A549 (cell line): ENCODE measurements around the gene PLPP3. TPM values are rescaled to one million over a fixed set of nuclear protein-coding genes. Genes with fewer than 3 reads are reported as not detected.
A peak's percentile ranks its signal among the peaks of the same experiment; 100 is the strongest.

Source experiments
- ATAC-seq, 2 experiments: fragments of 200-7000 bp in 1 of 2; fragments of >200 bp in 1 of 2; cut with Nextera tagmentation in 1 of 2; cut with Tn5 transposase in 1 of 2; 3 replicates each; pipeline versions ENCODE4 v1.8.0 to v1.9.1; 2018 to 2020; ENCODE audit warnings: mild to moderate bottlenecking in 1 of 2, moderate library complexity in 1 of 2
- CTCF ChIA-PET: fragments of 300-600 bp; sonication (Branson Sonifier 250); formaldehyde crosslinking; extraction: SDS; loops from one replicate; lab custom pipeline; 2021; ENCODE audit warnings: antibody characterized with exemption, inconsistent platforms; lab: Yijun Ruan, JAX
- POLR2A ChIA-PET: fragments of 350-600 bp; formaldehyde crosslinking; extraction: SDS; loops from one replicate; lab custom pipeline; 2021; ENCODE audit warnings: antibody characterized with exemption, inconsistent platforms; lab: Yijun Ruan, JAX
- DNase-seq, 2 experiments: peaks; one replicate each; pipeline versions ENCODE4 v3.0.0 to v3.0.0-alpha.2; 2011 to 2016; ENCODE audit warnings: low read depth in 1 of 2, low spot score in 1 of 2
- FAIRE-seq: peaks from 2 replicates; lab custom pipeline; 2011; peaks lifted over from hg19 to GRCh38; lab: Jason Lieb, UNC
- H3K27ac ChIP-seq, 2 experiments: fragments of >200 bp; sonication (Bioruptor Twin); formaldehyde crosslinking; 3 replicates each; pipeline ENCODE4 v1.5.1; 2016 to 2017
- H3K4me1 ChIP-seq: fragments of >200 bp; sonication (Bioruptor Twin); formaldehyde crosslinking; 3 replicates; pipeline ENCODE4 v1.6.1; 2016
- H3K4me2 ChIP-seq: fragments of >200 bp; sonication (Bioruptor Twin); formaldehyde crosslinking; 3 replicates; pipeline ENCODE4 v1.6.1; 2016
- H3K4me3 ChIP-seq: fragments of >200 bp; sonication (Bioruptor Twin); formaldehyde crosslinking; 3 replicates; pipeline ENCODE4 v1.5.1; 2016
- H3K9me3 ChIP-seq: fragments of >200 bp; sonication (Bioruptor Twin); formaldehyde crosslinking; 3 replicates; pipeline ENCODE4 v1.6.1; 2016
- CBX8 ChIP-seq: fragments of 200-600 bp; sonication (generic); IDR thresholded peaks from 2 replicates; pipeline ENCODE4 v1.6.1; 2016
- EHF ChIP-seq: fragments of 250-450 bp; sonication (Bioruptor Pico); IDR thresholded peaks from 2 replicates; pipeline ENCODE4 v1.5.0; 2020; ENCODE audit warnings: mild to moderate bottlenecking
- EHMT2 ChIP-seq: fragments of 200-600 bp; sonication (generic); IDR thresholded peaks from 2 replicates; pipeline ENCODE4 v1.6.1; 2016; ENCODE audit warnings: antibody characterized with exemption, low read depth, mild to moderate bottlenecking, moderate library complexity
- EP300 ChIP-seq, 2 experiments: fragments of >200 bp; sonication (Bioruptor Twin); formaldehyde crosslinking; IDR thresholded peaks; 2 replicates in 1 of 2; 3 replicates in 1 of 2; pipeline ENCODE4 v1.6.1; 2016 to 2017
- HOXA7 ChIP-seq: fragments of 250-450 bp; sonication (Bioruptor Pico); IDR thresholded peaks from 2 replicates; pipeline ENCODE4 v1.5.0; 2020; ENCODE audit warnings: mild to moderate bottlenecking, moderate library complexity
- HOXB13 ChIP-seq: fragments of 250-450 bp; sonication (Bioruptor Pico); IDR thresholded peaks from 2 replicates; pipeline ENCODE4 v1.5.0; 2020; ENCODE audit warnings: low read depth, mild to moderate bottlenecking, moderate library complexity
- HOXB5 ChIP-seq: fragments of 250-450 bp; sonication (Bioruptor Pico); IDR thresholded peaks from 2 replicates; pipeline ENCODE4 v1.5.0; 2020; ENCODE audit warnings: mild to moderate bottlenecking, moderate library complexity
- KDM1A ChIP-seq: fragments of 200-600 bp; sonication (generic); IDR thresholded peaks from 2 replicates; pipeline ENCODE4 v1.6.1; 2016; ENCODE audit warnings: low read depth, mild to moderate bottlenecking
- MYC ChIP-seq: IDR thresholded peaks from 2 replicates; pipeline ENCODE4 v1.6.1; 2012; ENCODE audit warnings: mild to moderate bottlenecking, inconsistent platforms, low read length, improper control_type of control experiment, borderline replicate concordance
- NFE2L2 ChIP-seq: fragments of 150-350 bp; conservative IDR thresholded peaks from 2 replicates; pipeline ENCODE4 v1.6.1; 2014; ENCODE audit warnings: low read length
- NR3C1 ChIP-seq: fragments of >200 bp; sonication (Bioruptor Twin); formaldehyde crosslinking; IDR thresholded peaks from 3 replicates; pipeline ENCODE4 v1.6.1; 2017
- POLR2AphosphoS2 ChIP-seq: conservative IDR thresholded peaks from 2 replicates; pipeline ENCODE4 v1.6.1; 2012; ENCODE audit warnings: low read length, improper control_type of control experiment, inconsistent platforms
- RCOR1 ChIP-seq: fragments of 150-350 bp; IDR thresholded peaks from 2 replicates; pipeline ENCODE4 v1.6.1; 2014; ENCODE audit warnings: antibody characterized with exemption, low read length, low read depth
- RNF2 ChIP-seq: fragments of 200-600 bp; sonication (generic); IDR thresholded peaks from 2 replicates; pipeline ENCODE4 v1.6.1; 2016; ENCODE audit warnings: low read depth, mild to moderate bottlenecking, antibody characterized with exemption, moderate library complexity, borderline replicate concordance
- SREBF2 ChIP-seq: fragments of 450-650 bp; IDR thresholded peaks from 2 replicates; pipeline ENCODE4 v1.6.1; 2014; ENCODE audit warnings: mild to moderate bottlenecking, moderate library complexity
- ZFP36 ChIP-seq: fragments of 450-650 bp; IDR thresholded peaks from 2 replicates; pipeline ENCODE4 v1.6.1; 2014; ENCODE audit warnings: borderline replicate concordance; ENCODE audit not compliant: partially characterized antibody
- WGBS: methylation state at CpG from one replicate; pipeline ENCODE4 v1.1.6; 2017; ENCODE audit errors: missing lambda C conversion rate; 5-methylcytosine and 5-hydroxymethylcytosine counted together
- polyA plus RNA-seq, 4 experiments: library from polyadenylated mRNA; depleted of rRNA in 3 of 4; stranded (reverse); fragments of >200 nt; fragmentation: RNase III in 1 of 4; extraction: RNeasy Plus Mini Kit Qiagen cat#74134 plus additional on column Dnase treatment in 1 of 4; gene quantifications; 2 replicates in 3 of 4; 3 replicates in 1 of 4; pipeline ENCODE4 v1.2.3, GENCODE V29; 2011 to 2017
- TF ChIP-seq, protein P1 (sequence below): fragments of 250-450 bp; sonication (Bioruptor Pico); IDR thresholded peaks from 2 replicates; pipeline ENCODE4 v1.5.0; 2020; ENCODE audit warnings: low read depth, mild to moderate bottlenecking, moderate library complexity

The PLPP3 gene
- polyA plus RNA-seq, 2 of the 4 experiments (the other 2 are of a cell fraction) = 23.6 to 25.6 TPM

DNA sequence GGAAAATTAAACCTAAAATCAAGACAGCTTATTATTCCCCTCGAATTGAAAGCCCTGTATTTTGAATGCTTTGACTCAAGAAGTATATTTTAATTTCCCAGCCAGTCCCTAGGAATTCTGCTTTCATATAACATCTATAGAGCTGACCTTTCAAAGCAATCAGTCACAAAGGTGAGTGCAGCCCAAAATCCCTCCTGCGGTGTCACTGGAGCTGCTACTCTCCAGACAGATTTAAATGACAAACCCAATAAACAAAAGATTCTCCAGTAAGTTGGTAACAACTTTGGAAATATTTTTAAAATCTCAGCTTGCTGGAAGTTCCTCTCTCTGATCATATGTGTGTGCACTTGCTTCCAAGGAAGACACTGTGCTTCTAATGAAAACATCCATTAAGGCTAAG, 14.7 kb downstream of the PLPP3 start:
- TF ChIP-seq, protein P1, sequence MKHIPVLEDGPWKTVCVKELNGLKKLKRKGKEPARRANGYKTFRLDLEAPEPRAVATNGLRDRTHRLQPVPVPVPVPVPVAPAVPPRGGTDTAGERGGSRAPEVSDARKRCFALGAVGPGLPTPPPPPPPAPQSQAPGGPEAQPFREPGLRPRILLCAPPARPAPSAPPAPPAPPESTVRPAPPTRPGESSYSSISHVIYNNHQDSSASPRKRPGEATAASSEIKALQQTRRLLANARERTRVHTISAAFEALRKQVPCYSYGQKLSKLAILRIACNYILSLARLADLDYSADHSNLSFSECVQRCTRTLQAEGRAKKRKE (CRISPR knock-in tag) = no peak
- TF ChIP-seq ZFP36 (no peak), CBX8 (no peak), HOXB13 (no peak), NR3C1 (no peak)
- Histone ChIP-seq H3K4me3 (no peak overlapping the region), H3K27ac (no peak overlapping the region; a peak in 1 of 6 replicates), H3K9me3 (no peaks in the 10 kb centered on the region), H3K4me1 (peaks cover 55% of the 10 kb centered on the region), H3K4me2 (no peak overlapping the region)
- POLR2A ChIA-PET = no interaction called here
- CTCF ChIA-PET = interaction anchor here (1.0 to 1.5 kb wide), 3 partner anchors 11 to 13 kb away, joined by 3 to 4 read pairs (median 3); no protein-coding TSS in a partner anchor
- DNase-seq (no peak), FAIRE-seq (no peak), ATAC-seq (no peak)
- WGBS = 82% methylated on average over 2 of the region's 2 CpGs

DNA sequence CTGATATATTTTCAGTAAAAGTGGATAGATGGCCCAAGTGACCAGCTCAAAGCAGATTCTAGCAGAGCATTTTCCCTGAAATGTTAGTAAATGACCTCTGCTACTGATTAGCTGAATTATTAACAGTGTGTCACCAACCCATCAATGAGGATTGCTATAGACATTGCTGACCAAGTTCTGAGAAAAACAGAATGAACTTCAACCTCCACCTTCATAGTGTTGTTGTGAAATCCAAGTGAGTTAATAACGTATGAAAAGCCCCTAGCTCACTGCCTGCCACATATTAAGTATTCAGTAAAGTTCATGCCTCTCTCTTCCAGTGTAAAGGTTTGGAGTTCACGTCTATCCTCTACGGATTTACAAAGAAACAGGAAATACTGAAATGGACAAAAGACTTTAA, 15.8 kb downstream of the PLPP3 start:
- no peak for FAIRE-seq
- H3K9me3 ChIP-seq = no peaks in the 10 kb centered on the region
- POLR2A ChIA-PET = no interaction called here
- H3K4me3 ChIP-seq = no peak overlapping the region
- no peak overlapping the region for H3K27ac ChIP-seq
- 0 out of 3 replicates have a peak overlapping the region, but pooled peaks have one; percentile 25 for H3K4me2 ChIP-seq
- peaks cover 48% of the 10 kb centered on the region for H3K4me1 ChIP-seq
- CTCF ChIA-PET = interaction anchor here (1.5 to 1.8 kb wide), 2 partner anchors 11 to 12 kb away, joined by 3 to 5 read pairs; no protein-coding TSS in a partner anchor
- WGBS = 78% methylated on average over 3 of the region's 3 CpGs
- DNase-seq = no peak
- ATAC-seq = no peak
- TF ChIP-seq NFE2L2 = no peak
- TF ChIP-seq ZFP36 = no peak
- no peak for TF ChIP-seq MYC
- no peak for TF ChIP-seq EP300 (IDR thresholded peaks at IDR 0.05)
- no peak for TF ChIP-seq RNF2

DNA sequence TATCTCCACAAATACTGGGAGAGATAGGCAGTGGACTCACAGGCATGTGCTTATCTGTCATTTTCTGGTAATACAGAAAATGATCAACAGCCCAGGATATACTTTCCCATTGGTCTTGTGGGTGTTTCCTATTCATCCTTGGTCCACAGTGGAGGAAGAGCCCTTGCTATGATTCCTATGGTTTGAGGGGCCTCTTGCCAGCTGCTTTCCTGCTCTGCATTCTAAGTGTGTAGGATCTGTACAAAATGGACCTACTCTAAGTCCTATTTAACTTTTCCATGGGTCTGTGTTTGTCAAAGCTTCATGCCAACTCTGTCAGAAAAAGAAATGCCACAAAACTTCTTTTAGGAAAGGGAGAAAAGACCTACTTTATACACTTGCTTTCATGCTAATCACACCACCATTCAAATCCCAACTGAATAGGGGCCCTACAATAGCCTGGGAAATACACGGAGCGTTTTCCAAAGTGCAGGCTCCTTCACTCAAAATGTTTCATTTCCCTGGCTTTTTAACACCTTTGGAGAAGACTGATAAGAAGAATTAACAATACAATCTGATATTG, 16.4 kb downstream of the PLPP3 start:
- POLR2A ChIA-PET = no interaction called here

DNA sequence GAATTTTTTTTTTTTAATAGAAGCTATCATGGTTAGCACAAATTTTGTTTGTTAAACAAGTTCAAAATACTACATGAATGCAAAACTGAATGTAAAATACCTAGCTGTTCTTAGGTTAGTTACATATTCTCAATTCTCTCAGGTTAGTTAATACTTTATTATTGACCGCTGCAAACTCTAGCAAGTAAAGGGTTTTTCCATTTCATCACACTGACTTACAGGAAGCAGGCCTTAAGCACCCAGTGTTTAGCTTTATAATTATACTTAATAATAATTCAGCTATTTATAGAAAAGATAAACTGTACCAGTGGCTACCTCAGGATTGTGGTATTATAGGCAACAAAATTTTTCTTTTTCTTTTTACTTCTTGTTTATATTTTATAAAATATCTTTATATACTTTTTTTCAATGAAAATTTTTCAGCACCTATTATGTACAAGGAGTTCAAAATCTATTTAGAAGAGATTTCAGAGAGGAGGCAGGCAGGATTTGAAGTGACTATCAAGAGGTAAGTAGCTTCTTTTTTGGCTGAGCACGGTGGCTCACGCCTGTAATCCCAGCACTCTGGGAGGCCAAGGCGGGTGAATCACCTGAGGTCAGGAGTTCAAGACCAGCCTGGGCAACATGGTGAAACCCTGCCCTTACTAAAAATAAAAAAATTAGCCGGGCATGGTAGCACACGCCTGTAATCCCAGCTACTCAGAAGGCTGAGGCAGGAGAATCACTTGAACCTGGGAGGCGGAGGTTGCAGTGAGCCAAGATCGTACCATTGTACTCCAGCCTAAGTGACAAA, 17.9 kb downstream of the PLPP3 start:
- no peak for ATAC-seq
- Histone ChIP-seq H3K4me3 (no peak overlapping the region), H3K9me3 (no peaks in the 10 kb centered on the region), H3K4me2 (no peak overlapping the region), H3K27ac (no peak overlapping the region), H3K4me1 (peaks cover 42% of the 10 kb centered on the region)
- 75% methylated on average over 6 of the region's 8 CpGs for WGBS
- TF ChIP-seq RNF2 = no peak
- no peak for TF ChIP-seq SREBF2
- no peak for TF ChIP-seq EHF
- TF ChIP-seq, protein P1 (CRISPR knock-in tag) = no peak
- no peak for TF ChIP-seq KDM1A
- TF ChIP-seq RCOR1 = no peak
- no peak for TF ChIP-seq HOXB5 (CRISPR knock-in tag)
- TF ChIP-seq POLR2AphosphoS2 = no peak
- TF ChIP-seq HOXA7 (CRISPR knock-in tag) = no peak
- no peak for FAIRE-seq
- POLR2A ChIA-PET = no interaction called here
- CTCF ChIA-PET = interaction anchor here (1.0 kb wide), 1 partner anchor 18 kb away, joined by 3 read pairs; the partner anchor contains the start of gene PLPP3
- no peak for DNase-seq

More for the DNA sequence above, 16.4 kb downstream of the PLPP3 start:
- Histone ChIP-seq H3K4me2 (no peak overlapping the region), H3K27ac (0 out of 6 replicates have a peak overlapping the region, but pooled peaks of 1 of the 2 experiments have one; percentile 24), H3K9me3 (no peaks in the 10 kb centered on the region), H3K4me1 (peaks cover 48% of the 10 kb centered on the region), H3K4me3 (no peak overlapping the region)
- CTCF ChIA-PET = interaction anchor here (0.8 to 1.8 kb wide), 3 partner anchors 10 to 13 kb away, joined by 3 to 5 read pairs (median 3); no protein-coding TSS in a partner anchor
- no peak for FAIRE-seq
- TF ChIP-seq EHMT2 = no peak
- 94% methylated on average over 2 of the region's 2 CpGs for WGBS
- ATAC-seq = no peak
- no peak for DNase-seq
